MM.1S (cell line): Measurements from ENCODE around the gene OVOL1.

Experiments
- DNase-seq: peaks from one replicate; pipeline ENCODE4 v3.0.0-alpha.2; 2015
- H2AFZ ChIP-seq: fragments of 300-600 bp; sonication (generic); 2 replicates; pipeline ENCODE4 v1.6.0; 2016; ENCODE audit warnings: antibody characterized with exemption, low read length
- H3F3A ChIP-seq: fragments of 300-600 bp; sonication (generic); 2 replicates; pipeline ENCODE4 v1.6.1; 2016; ENCODE audit warnings: mild to moderate bottlenecking, antibody characterized with exemption, low read length, moderate library complexity, mixed read lengths; ENCODE audit not compliant: insufficient read depth
- H3K27ac ChIP-seq: fragments of 300-600 bp; sonication (generic); 2 replicates; pipeline ENCODE4 v1.5.1; 2016; ENCODE audit warnings: mild to moderate bottlenecking, low read length
- H3K27me3 ChIP-seq: fragments of 300-600 bp; sonication (generic); replicated peaks from 2 replicates; pipeline ENCODE4 v1.6.0; 2016; ENCODE audit warnings: low read length; ENCODE audit not compliant: insufficient read depth
- H3K36me3 ChIP-seq: fragments of 300-600 bp; sonication (generic); replicated peaks from 2 replicates; pipeline ENCODE4 v1.6.1; 2016; ENCODE audit warnings: mild to moderate bottlenecking, low read length, mixed read lengths; ENCODE audit not compliant: insufficient read depth
- H3K4me1 ChIP-seq: fragments of 300-600 bp; sonication (generic); 2 replicates; pipeline ENCODE4 v1.6.1; 2016; ENCODE audit warnings: low read length, mixed read lengths
- H3K4me2 ChIP-seq: fragments of 300-600 bp; sonication (generic); 2 replicates; pipeline ENCODE4 v1.6.0; 2016; ENCODE audit warnings: low read depth, low read length
- H3K4me3 ChIP-seq: fragments of 300-600 bp; sonication (generic); 2 replicates; pipeline ENCODE4 v1.5.1; 2016; ENCODE audit warnings: low read length, mixed read lengths
- H3K79me2 ChIP-seq: fragments of 300-600 bp; sonication (generic); 2 replicates; pipeline ENCODE4 v1.6.1; 2016; ENCODE audit warnings: mixed run types, low read length, mixed read lengths
- H3K9ac ChIP-seq: fragments of 300-600 bp; sonication (generic); 2 replicates; pipeline ENCODE4 v1.6.1; 2016; ENCODE audit warnings: low read length, mixed read lengths
- H3K9me2 ChIP-seq: fragments of 300-600 bp; sonication (generic); replicated peaks from 2 replicates; pipeline ENCODE4 v1.6.1; 2016; ENCODE audit warnings: mild to moderate bottlenecking, low read length, mixed read lengths; ENCODE audit not compliant: insufficient read depth
- H3K9me3 ChIP-seq: fragments of 300-600 bp; sonication (generic); replicated peaks from 2 replicates; pipeline ENCODE4 v1.6.1; 2016; ENCODE audit warnings: mild to moderate bottlenecking, low read length, mixed read lengths; ENCODE audit not compliant: insufficient read depth
- H4K20me1 ChIP-seq: fragments of 300-600 bp; sonication (generic); 2 replicates; pipeline ENCODE4 v1.6.1; 2016; ENCODE audit warnings: mild to moderate bottlenecking, low read length, moderate library complexity, mixed read lengths; ENCODE audit not compliant: insufficient read depth
- EZH2 ChIP-seq: fragments of 300-600 bp; sonication (generic); optimal IDR thresholded peaks from 2 replicates; pipeline ENCODE3; 2017; ENCODE audit warnings: low read depth, mild to moderate bottlenecking, antibody characterized with exemption, low read length, mixed read lengths
- EZH2phosphoT487 ChIP-seq: fragments of 300-600 bp; sonication (generic); IDR thresholded peaks from 2 replicates; pipeline ENCODE4 v1.6.1; 2018; ENCODE audit warnings: antibody characterized with exemption, low read length
- TF ChIP-seq, protein P1 (sequence below): fragments of 300-600 bp; sonication (generic); IDR thresholded peaks from 2 replicates; pipeline ENCODE4 v1.5.1; 2016; ENCODE audit warnings: antibody characterized with exemption, low read length, mixed read lengths

OVOL1 gene

DNA sequence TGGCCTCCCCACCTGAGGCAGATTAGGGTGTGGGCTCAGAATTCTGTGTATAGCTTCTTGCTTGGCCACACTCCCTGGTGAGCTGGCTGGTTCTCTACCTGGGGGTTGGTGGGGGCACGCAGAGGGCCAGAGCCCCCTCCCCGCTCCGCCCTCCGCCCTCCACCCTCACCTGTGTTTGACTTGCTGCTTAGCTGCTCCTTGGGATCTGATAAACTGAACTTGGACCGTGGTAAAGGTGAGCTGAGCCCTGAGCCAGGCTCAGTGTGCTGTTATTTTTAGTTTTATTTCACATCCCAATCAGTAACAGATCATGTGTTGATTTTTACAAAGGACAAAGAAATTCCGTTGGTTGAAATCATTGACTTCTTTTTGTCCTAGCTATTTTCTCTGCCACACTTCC, 2.0 kb downstream of the OVOL1 start:
- no peaks in the 10 kb centered on the region for H4K20me1 ChIP-seq
- H3K9me3 ChIP-seq, result no peaks in the 10 kb centered on the region
- peaks cover 38% of the 10 kb centered on the region for H3K27me3 ChIP-seq
- TF ChIP-seq EZH2 (no peak), EZH2phosphoT487 (no peak)
- TF ChIP-seq, protein P1, sequence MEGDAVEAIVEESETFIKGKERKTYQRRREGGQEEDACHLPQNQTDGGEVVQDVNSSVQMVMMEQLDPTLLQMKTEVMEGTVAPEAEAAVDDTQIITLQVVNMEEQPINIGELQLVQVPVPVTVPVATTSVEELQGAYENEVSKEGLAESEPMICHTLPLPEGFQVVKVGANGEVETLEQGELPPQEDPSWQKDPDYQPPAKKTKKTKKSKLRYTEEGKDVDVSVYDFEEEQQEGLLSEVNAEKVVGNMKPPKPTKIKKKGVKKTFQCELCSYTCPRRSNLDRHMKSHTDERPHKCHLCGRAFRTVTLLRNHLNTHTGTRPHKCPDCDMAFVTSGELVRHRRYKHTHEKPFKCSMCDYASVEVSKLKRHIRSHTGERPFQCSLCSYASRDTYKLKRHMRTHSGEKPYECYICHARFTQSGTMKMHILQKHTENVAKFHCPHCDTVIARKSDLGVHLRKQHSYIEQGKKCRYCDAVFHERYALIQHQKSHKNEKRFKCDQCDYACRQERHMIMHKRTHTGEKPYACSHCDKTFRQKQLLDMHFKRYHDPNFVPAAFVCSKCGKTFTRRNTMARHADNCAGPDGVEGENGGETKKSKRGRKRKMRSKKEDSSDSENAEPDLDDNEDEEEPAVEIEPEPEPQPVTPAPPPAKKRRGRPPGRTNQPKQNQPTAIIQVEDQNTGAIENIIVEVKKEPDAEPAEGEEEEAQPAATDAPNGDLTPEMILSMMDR, result no peak
- no peak overlapping the region for H3K4me3 ChIP-seq
- peaks cover 15% of the 10 kb centered on the region for H3K4me1 ChIP-seq
- DNase-seq, result no peak
- H3K27ac ChIP-seq, result no peak overlapping the region
- no peaks in the 10 kb centered on the region for H3F3A ChIP-seq
- H3K79me2 ChIP-seq, result no peaks in the 10 kb centered on the region
- no peaks in the 10 kb centered on the region for H3K9me2 ChIP-seq
- no peak overlapping the region for H3K9ac ChIP-seq
- no peak overlapping the region for H3K4me2 ChIP-seq
- no peaks in the 10 kb centered on the region for H3K36me3 ChIP-seq
- H2AFZ ChIP-seq, result no peak overlapping the region

DNA sequence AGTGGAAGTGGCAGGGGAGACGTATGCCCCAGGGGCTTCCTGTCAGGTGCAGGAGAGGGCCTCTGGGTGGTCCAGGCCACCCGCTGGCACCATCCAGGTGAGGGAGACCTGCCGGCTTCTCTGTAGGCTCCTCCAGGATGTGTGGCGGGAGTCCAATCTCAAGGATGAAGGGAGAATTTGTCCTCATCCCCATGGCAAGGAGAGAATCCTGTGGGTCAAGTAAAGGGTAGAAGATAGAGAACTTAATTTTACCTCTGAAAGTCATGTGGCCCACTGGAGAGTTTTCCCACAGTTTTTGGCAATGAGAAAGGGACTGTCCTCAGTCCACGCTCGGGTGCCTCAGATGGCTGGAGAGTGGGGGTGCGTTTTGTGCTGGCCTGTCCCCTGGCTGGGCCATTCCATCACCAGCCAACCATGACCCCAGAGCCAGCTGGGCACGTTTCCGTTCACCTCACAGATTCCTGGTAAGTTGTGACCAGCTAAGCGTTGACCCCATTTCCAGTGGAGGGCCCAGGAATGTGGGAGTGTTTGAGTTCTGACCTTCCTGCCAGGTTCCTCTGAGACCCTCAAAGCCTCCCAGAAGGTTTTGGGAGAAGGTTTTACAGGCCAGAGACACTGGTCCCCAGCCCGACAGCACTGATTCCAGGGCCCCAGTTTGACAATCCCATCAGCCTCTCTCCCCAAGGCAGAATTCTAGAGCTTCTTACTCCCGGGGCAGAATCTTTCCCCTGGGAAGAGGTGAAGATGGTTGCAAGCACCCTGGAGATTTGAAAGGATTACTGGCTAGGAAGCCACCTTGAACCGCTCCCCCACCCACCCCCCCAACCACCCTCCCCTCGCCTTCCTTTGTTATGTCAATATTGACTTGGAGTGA, 2.6 kb downstream of the OVOL1 start:
- H3K27me3 ChIP-seq, result peaks cover 38% of the 10 kb centered on the region

DNA sequence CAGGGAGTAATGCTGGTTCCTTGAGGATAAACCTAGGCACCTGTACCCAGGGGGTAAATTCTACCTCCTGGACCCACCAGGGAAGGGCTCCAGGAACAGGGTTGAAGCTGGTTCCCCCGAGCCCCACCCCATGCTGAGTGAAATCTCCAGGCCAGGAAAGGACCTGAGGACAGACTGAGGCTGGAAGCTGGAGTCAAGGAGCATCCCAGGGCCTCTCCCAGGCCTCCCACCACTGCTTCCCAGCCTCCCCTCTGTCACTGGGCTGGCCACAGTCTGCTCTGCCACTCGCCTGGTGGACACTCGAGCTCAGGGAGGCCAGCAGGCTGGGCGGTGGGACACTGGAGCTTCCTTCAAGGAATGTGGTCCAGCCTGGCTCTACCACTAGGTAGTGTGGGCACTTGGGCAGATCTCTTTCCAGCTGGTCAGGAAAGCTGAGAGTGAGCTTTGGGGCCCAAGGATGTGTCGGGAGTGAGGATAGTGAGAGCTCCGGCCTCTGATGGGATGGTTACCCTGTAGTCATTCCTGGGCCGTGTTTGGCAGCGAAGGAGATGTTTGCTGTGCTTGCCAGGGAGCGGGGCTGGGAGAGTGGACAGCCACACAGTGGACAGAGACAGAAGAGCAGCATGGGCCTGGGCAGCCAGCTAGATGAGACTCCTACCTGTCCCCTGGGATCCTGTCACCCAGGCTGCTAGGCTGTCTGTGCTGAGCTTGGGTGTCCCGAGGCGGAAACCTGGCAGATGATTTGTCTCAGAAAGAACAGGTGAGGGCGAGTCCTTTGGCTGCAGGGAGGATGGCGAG, 3.4 kb downstream of the OVOL1 start:
- Histone ChIP-seq H3K27me3 (peaks cover 34% of the 10 kb centered on the region), H2AFZ (no peak overlapping the region), H4K20me1 (no peaks in the 10 kb centered on the region), H3K27ac (no peak overlapping the region), H3K9me2 (no peaks in the 10 kb centered on the region), H3K4me1 (peaks cover 15% of the 10 kb centered on the region), H3K4me2 (no peak overlapping the region), H3K9me3 (no peaks in the 10 kb centered on the region), H3K79me2 (no peaks in the 10 kb centered on the region), H3F3A (no peaks in the 10 kb centered on the region), H3K9ac (no peak overlapping the region), H3K36me3 (no peaks in the 10 kb centered on the region), H3K4me3 (no peak overlapping the region)
- TF ChIP-seq, protein P1, result no peak
- TF ChIP-seq EZH2phosphoT487 (no peak), EZH2 (no peak)
- DNase-seq, result no peak

More for the DNA sequence above, 2.6 kb downstream of the OVOL1 start:
- no peak overlapping the region for H3K27ac ChIP-seq
- H4K20me1 ChIP-seq, result no peaks in the 10 kb centered on the region
- H3K79me2 ChIP-seq, result no peaks in the 10 kb centered on the region
- peaks cover 15% of the 10 kb centered on the region for H3K4me1 ChIP-seq
- H3K36me3 ChIP-seq, result no peaks in the 10 kb centered on the region
- no peak overlapping the region for H3K4me3 ChIP-seq
- no peak overlapping the region for H2AFZ ChIP-seq
- TF ChIP-seq, protein P1, result no peak
- TF ChIP-seq EZH2 (no peak), EZH2phosphoT487 (no peak)
- no peaks in the 10 kb centered on the region for H3K9me2 ChIP-seq
- no peaks in the 10 kb centered on the region for H3K9me3 ChIP-seq
- no peak for DNase-seq
- no peaks in the 10 kb centered on the region for H3F3A ChIP-seq
- H3K9ac ChIP-seq, result no peak overlapping the region
- H3K4me2 ChIP-seq, result no peak overlapping the region
